ENCODE measurements around the gene MAK. TPM values are rescaled to one million over a fixed set of nuclear protein-coding genes. Genes with fewer than 3 reads are reported as not detected.
"Not testable (repeated sequence)": the region's sequence is repeated elsewhere in the genome, so short reads cannot be mapped to it uniquely, and the experiment has no call there.

Gene MAK
- total and polyA plus RNA-seq, 4 donors = 1.0 to 4.6 (median 2.7) TPM

- H3K4me3 ChIP-seq; DNase-seq; ATAC-seq (ENCODE audit: insufficient read depth, low FRiP score); H3K9me3 ChIP-seq (ENCODE audit: control insufficient read depth in 4 of 4, insufficient read depth in 3 of 4, low read length in 3 of 4); H3K27ac ChIP-seq (ENCODE audit: low read depth in 1 of 2, low read length in 1 of 2); H3K9ac ChIP-seq (ENCODE audit: insufficient read depth in 1 of 2, low read length in 2 of 2); H3K27me3 ChIP-seq (ENCODE audit: control insufficient read depth in 3 of 3, insufficient read depth in 3 of 3, low read length in 2 of 3): not testable (repeated sequence)
- H3K4me1 ChIP-seq (ENCODE audit: control insufficient read depth in 5 of 5, insufficient read depth in 5 of 5, low read length in 5 of 5) = peaks cover 3 to 29% (median 10%) of the 10 kb centered on the region in 5 donors
- 79 to 85% methylated on average over 6 of the region's 6 CpGs for WGBS, 2 donors
- H3K36me3 ChIP-seq (ENCODE audit: control insufficient read depth in 4 of 4, insufficient read depth in 4 of 4, low read length in 4 of 4) = peaks cover 10 to 27% (median 17%) of the 10 kb centered on the region in 4 donors
Observed at GRCh38 chr6:10750568-10750967, 87.8 kb downstream of the MAK start.

GRCh38 chr6:10749734-10750133, 88.6 kb downstream of the MAK start:
- Histone ChIP-seq H3K9ac (ENCODE audit: insufficient read depth in 1 of 2, low read length in 2 of 2) (peak overlapping the region in 1 of 2 donors; percentile 36), H3K36me3 (ENCODE audit: control insufficient read depth in 4 of 4, insufficient read depth in 4 of 4, low read length in 4 of 4) (peaks cover 8 to 22% (median 15%) of the 10 kb centered on the region in 4 donors), H3K9me3 (ENCODE audit: control insufficient read depth in 4 of 4, insufficient read depth in 3 of 4, low read length in 3 of 4) (no peaks in the 10 kb centered on the region), H3K27me3 (ENCODE audit: control insufficient read depth in 3 of 3, insufficient read depth in 3 of 3, low read length in 2 of 3) (no peaks in the 10 kb centered on the region), H3K4me3 (no peak overlapping the region), H3K27ac (ENCODE audit: low read depth in 1 of 2, low read length in 1 of 2) (peak overlapping the region in 1 of 2 donors; percentile 1), H3K4me1 (ENCODE audit: control insufficient read depth in 5 of 5, insufficient read depth in 5 of 5, low read length in 5 of 5) (peaks cover 3 to 29% (median 10%) of the 10 kb centered on the region in 5 donors)
- DNase-seq (no peak), ATAC-seq (ENCODE audit: insufficient read depth, low FRiP score) (no peak)
- no peak for TF ChIP-seq CTCF (IDR thresholded peaks at IDR 0.05; ENCODE audit: control extremely low read depth, extremely low read depth)
- 58 to 68% methylated on average over 2 of the region's 2 CpGs for WGBS, 2 donors

GRCh38 chr6:10747251-10747972, 90.9 kb downstream of the MAK start, which contains the start of gene TMEM14B:
Gene TMEM14B (plus strand): TSS chr6:10747805. CDS start chr6:10749246, 1,441 bp downstream.
- H3K9me3 ChIP-seq (ENCODE audit: control insufficient read depth in 4 of 4, insufficient read depth in 3 of 4, low read length in 3 of 4) = no peaks in the 10 kb centered on the region
- peak; percentile 98 for ATAC-seq (ENCODE audit: insufficient read depth, low FRiP score)
- no peaks in the 10 kb centered on the region for H3K27me3 ChIP-seq (ENCODE audit: control insufficient read depth in 3 of 3, insufficient read depth in 3 of 3, low read length in 2 of 3)
- WGBS, 2 donors = 1% methylated on average over 45 to 52 of the region's 52 CpGs
- TF ChIP-seq CTCF (IDR thresholded peaks at IDR 0.05; ENCODE audit: control extremely low read depth, extremely low read depth) = peak; percentile 12
- H3K4me1 ChIP-seq (ENCODE audit: control insufficient read depth in 5 of 5, insufficient read depth in 5 of 5, low read length in 5 of 5) = peaks cover 3 to 29% (median 10%) of the 10 kb centered on the region in 5 donors
- peaks cover 0 to 11% (median 6%) of the 10 kb centered on the region in 4 donors for H3K36me3 ChIP-seq (ENCODE audit: control insufficient read depth in 4 of 4, insufficient read depth in 4 of 4, low read length in 4 of 4)
- peak within 1 kb of the TSS; percentile 50 to 92 for H3K9ac ChIP-seq (ENCODE audit: insufficient read depth in 1 of 2, low read length in 2 of 2)
- H3K4me3 ChIP-seq = peak within 1 kb of the TSS; percentile 91
- DNase-seq = peak; percentile 98 to 99 (median 99)
- peak within 1 kb of the TSS; percentile 78 to 91 for H3K27ac ChIP-seq (ENCODE audit: low read depth in 1 of 2, low read length in 1 of 2)

GRCh38 chr6:10746915-10747250, 91.5 kb downstream of the MAK start:
- no peak for ATAC-seq (ENCODE audit: insufficient read depth, low FRiP score)
- H3K27ac ChIP-seq (ENCODE audit: low read depth in 1 of 2, low read length in 1 of 2) = peak overlapping the region; percentile 74 to 78
- no peaks in the 10 kb centered on the region for H3K9me3 ChIP-seq (ENCODE audit: control insufficient read depth in 4 of 4, insufficient read depth in 3 of 4, low read length in 3 of 4)
- H3K27me3 ChIP-seq (ENCODE audit: control insufficient read depth in 3 of 3, insufficient read depth in 3 of 3, low read length in 2 of 3) = no peaks in the 10 kb centered on the region
- peaks cover 3 to 29% (median 10%) of the 10 kb centered on the region in 5 donors for H3K4me1 ChIP-seq (ENCODE audit: control insufficient read depth in 5 of 5, insufficient read depth in 5 of 5, low read length in 5 of 5)
- peak in 1 of 3 donors; percentile 22 for DNase-seq
- 36% methylated on average over 9 of the region's 9 CpGs for WGBS, 2 donors
- no peak for TF ChIP-seq CTCF (IDR thresholded peaks at IDR 0.05; ENCODE audit: control extremely low read depth, extremely low read depth)
- peaks cover 2 to 12% (median 7%) of the 10 kb centered on the region in 4 donors for H3K36me3 ChIP-seq (ENCODE audit: control insufficient read depth in 4 of 4, insufficient read depth in 4 of 4, low read length in 4 of 4)
- H3K9ac ChIP-seq (ENCODE audit: insufficient read depth in 1 of 2, low read length in 2 of 2) = peak overlapping the region in 1 of 2 donors; percentile 45
- H3K4me3 ChIP-seq = peak overlapping the region; percentile 51
